A673 (cell line): ENCODE measurements around the gene SUSD1. TPM values are rescaled to one million over a fixed set of nuclear protein-coding genes. Genes with fewer than 3 reads are reported as not detected.

Experiments used
- BruUV-seq: library from RNA; stranded (reverse); fragments of 400-500 nt; replicated peaks from 2 replicates; lab custom pipeline; 2021; lab: Mats Ljungman, UMichigan
- CTCF ChIA-PET: fragments of 300-600 bp; sonication (Branson Sonifier 250); formaldehyde crosslinking; loops from one replicate; lab custom pipeline; 2022; ENCODE audit warnings: antibody characterized with exemption; lab: Charles Lee
- POLR2A ChIA-PET: fragments of 300-600 bp; sonication (Branson Sonifier 250); formaldehyde crosslinking; loops from one replicate; lab custom pipeline; 2022; ENCODE audit warnings: antibody characterized with exemption; ENCODE audit not compliant: low non-redundant PET; lab: Charles Lee
- DNase-seq: peaks from one replicate; pipeline ENCODE4 v3.0.0-alpha.2; 2015; ENCODE audit warnings: low spot score
- H3K27ac ChIP-seq: fragments of 200-600 bp; sonication (generic); 2 replicates; pipeline ENCODE4 v1.5.1; 2016; ENCODE audit warnings: mixed run types, low read depth, mild to moderate bottlenecking, mixed read lengths, antibody characterized with exemption, low read length; ENCODE audit not compliant: poor library complexity, severe bottlenecking
- H3K27me3 ChIP-seq: fragments of 200-600 bp; sonication (generic); replicated peaks from 2 replicates; pipeline ENCODE4 v1.6.1; 2017; ENCODE audit warnings: mixed run types, low read depth, mild to moderate bottlenecking, mixed read lengths, antibody characterized with exemption, low read length; ENCODE audit not compliant: insufficient read depth, poor library complexity
- H3K36me3 ChIP-seq: fragments of 200-600 bp; sonication (generic); 2 replicates; pipeline ENCODE4 v1.6.1; 2016; ENCODE audit warnings: mixed run types, mild to moderate bottlenecking, mixed read lengths, antibody characterized with exemption, low read length; ENCODE audit not compliant: insufficient read depth, poor library complexity, severe bottlenecking
- H3K4me1 ChIP-seq: fragments of 200-600 bp; sonication (generic); 2 replicates; pipeline ENCODE4 v1.6.1; 2017; ENCODE audit warnings: mixed run types, mild to moderate bottlenecking, mixed read lengths, antibody characterized with exemption, low read length; ENCODE audit not compliant: insufficient read depth, poor library complexity, severe bottlenecking
- H3K4me3 ChIP-seq: fragments of 200-600 bp; sonication (generic); 2 replicates; pipeline ENCODE4 v1.5.1; 2016; ENCODE audit warnings: low read depth, mixed run types, mild to moderate bottlenecking, mixed read lengths, low read length; ENCODE audit not compliant: poor library complexity, severe bottlenecking
- H3K9me3 ChIP-seq: fragments of 200-600 bp; sonication (generic); 2 replicates; pipeline ENCODE4 v1.6.1; 2016; ENCODE audit warnings: mixed run types, low read depth, mild to moderate bottlenecking, mixed read lengths, antibody characterized with exemption, low read length; ENCODE audit not compliant: poor library complexity, severe bottlenecking
- EZH2 ChIP-seq: fragments of 200-600 bp; sonication (generic); IDR thresholded peaks from 2 replicates; pipeline ENCODE4 v1.6.1; 2017; ENCODE audit warnings: borderline replicate concordance, low read depth, mild to moderate bottlenecking, mixed read lengths, antibody characterized with exemption, low read length; ENCODE audit not compliant: poor library complexity, severe bottlenecking
- intact Hi-C: fragments of 100-400 bp; cut with micrococcal nuclease; formaldehyde crosslinking; loops from one replicate; pipeline ENCODE4 v1.10.0; 2022; ENCODE audit not compliant: unreplicated experiment
- total RNA-seq: library from RNA; stranded (reverse); gene quantifications from 2 replicates; pipeline ENCODE4 v1.2.3, GENCODE V29; 2021
- TF ChIP-seq, protein P1 (sequence below): fragments of 300-800, 200-600 bp; sonication (generic); conservative IDR thresholded peaks from 2 replicates; pipeline ENCODE4 v1.5.1; 2017; ENCODE audit warnings: low read depth, mild to moderate bottlenecking, antibody characterized with exemption, low read length, moderate library complexity, mixed read lengths

The SUSD1 gene
- total RNA-seq, 1 experiment from 2014 or later, result 14.9 TPM

DNA sequence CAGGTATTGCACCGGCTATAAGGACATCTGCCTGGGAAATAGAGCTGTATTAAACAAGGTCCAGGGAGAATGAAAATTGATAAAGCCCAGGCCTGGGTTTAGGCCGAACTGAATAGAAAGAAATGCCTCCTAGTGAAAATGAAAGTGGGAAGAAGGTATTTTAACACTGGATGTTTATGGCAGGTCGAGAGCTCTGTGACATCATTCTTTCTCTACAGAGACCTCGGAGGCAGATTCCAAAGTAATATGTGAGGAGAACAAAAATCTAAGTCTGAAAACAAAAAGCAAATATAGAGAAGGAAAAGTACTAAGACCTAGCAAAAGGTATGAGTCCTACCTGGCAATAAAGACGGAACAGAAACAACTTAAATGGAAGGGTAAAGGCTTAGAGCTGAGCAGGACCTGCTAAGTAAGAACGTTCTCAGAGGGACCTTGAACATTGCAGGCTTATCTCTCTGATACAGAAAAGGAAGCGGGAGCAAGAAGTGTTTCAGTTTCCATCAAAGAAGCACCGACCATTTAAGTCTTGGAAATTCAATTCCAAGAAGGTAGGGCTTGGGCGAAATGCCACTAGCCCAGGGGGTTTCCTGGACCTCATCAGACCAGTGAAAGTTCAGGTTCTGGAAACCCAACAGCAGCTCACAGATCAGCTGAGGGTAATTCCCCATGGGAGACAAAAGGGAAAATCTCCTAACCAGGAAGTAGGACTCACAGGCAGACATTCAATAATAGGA lies 80.0 kb downstream of the SUSD1 start:
- no peak overlapping the region for H3K27ac ChIP-seq
- ChIA-PET POLR2A (no interaction called here), CTCF (no interaction called here)
- no TSS peak for BruUV-seq
- H3K9me3 ChIP-seq, result no peaks in the 10 kb centered on the region
- intact Hi-C loops, result loop anchor here (5.0 to 10.0 kb wide), 3 partner anchors 700 to 810 kb away; no protein-coding TSS in a partner anchor
- DNase-seq, result no peak
- peaks cover 4% of the 10 kb centered on the region for H3K4me1 ChIP-seq
- no peaks in the 10 kb centered on the region for H3K27me3 ChIP-seq
- no peak overlapping the region for H3K4me3 ChIP-seq
- TF ChIP-seq, protein P1, sequence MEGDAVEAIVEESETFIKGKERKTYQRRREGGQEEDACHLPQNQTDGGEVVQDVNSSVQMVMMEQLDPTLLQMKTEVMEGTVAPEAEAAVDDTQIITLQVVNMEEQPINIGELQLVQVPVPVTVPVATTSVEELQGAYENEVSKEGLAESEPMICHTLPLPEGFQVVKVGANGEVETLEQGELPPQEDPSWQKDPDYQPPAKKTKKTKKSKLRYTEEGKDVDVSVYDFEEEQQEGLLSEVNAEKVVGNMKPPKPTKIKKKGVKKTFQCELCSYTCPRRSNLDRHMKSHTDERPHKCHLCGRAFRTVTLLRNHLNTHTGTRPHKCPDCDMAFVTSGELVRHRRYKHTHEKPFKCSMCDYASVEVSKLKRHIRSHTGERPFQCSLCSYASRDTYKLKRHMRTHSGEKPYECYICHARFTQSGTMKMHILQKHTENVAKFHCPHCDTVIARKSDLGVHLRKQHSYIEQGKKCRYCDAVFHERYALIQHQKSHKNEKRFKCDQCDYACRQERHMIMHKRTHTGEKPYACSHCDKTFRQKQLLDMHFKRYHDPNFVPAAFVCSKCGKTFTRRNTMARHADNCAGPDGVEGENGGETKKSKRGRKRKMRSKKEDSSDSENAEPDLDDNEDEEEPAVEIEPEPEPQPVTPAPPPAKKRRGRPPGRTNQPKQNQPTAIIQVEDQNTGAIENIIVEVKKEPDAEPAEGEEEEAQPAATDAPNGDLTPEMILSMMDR, result no peak
- no peak for TF ChIP-seq EZH2
- no peaks in the 10 kb centered on the region for H3K36me3 ChIP-seq

DNA sequence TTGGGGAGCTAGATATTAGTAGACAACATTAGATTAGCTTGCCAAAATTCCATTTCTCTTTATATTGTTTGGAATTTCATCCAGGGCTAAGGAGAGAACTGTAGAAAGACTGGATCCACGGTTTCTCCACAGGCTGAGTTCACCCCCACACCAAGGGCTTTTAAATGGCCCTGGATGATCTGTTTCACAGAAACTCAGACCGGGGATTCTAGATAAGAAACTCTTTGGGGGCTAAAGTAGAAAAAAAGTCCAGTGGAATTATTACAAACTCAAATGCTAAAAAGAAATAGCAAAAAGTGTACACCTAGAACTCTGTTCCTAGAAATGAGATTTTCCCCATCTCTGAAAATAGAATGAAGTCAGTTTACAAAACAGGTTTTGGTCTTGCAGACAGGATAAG lies 80.9 kb downstream of the SUSD1 start:
- intact Hi-C loops, result loop anchor here (5.0 to 10.0 kb wide), 3 partner anchors 701 to 811 kb away; no protein-coding TSS in a partner anchor
- Histone ChIP-seq H3K27ac (no peak overlapping the region), H3K4me3 (no peak overlapping the region), H3K4me1 (peaks cover 4% of the 10 kb centered on the region), H3K9me3 (no peaks in the 10 kb centered on the region), H3K36me3 (no peaks in the 10 kb centered on the region), H3K27me3 (no peaks in the 10 kb centered on the region)
- no peak for DNase-seq
- CTCF ChIA-PET, result no interaction called here
- no peak for TF ChIP-seq EZH2
- TF ChIP-seq, protein P1, result no peak
- no TSS peak for BruUV-seq
- POLR2A ChIA-PET, result interaction anchor here (0.6 kb wide), 1 partner anchor 382 kb away, joined by 4 read pairs; no protein-coding TSS in a partner anchor

DNA sequence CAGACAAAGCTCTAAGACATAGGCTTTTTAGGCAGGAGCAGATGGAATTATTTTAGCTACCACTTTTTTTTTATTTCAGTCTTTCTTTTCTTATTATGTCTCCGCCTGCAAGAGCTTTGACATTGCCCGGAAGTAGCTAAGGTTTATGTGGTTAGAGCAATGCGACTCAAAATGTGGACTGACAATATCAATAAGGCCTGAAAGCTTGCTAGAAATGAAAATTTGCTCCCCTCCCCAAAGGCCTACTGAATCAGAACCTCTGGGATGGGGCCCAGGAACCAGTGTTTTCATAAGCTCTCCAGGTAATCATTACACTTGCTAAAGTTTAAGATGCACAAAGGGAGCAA lies 81.3 kb downstream of the SUSD1 start:
- DNase-seq, result no peak
- TF ChIP-seq, protein P1, result no peak
- no peak for TF ChIP-seq EZH2
- Histone ChIP-seq H3K4me1 (peaks cover 4% of the 10 kb centered on the region), H3K4me3 (no peak overlapping the region), H3K27ac (no peak overlapping the region), H3K9me3 (no peaks in the 10 kb centered on the region), H3K36me3 (no peaks in the 10 kb centered on the region), H3K27me3 (no peaks in the 10 kb centered on the region)
- no TSS peak for BruUV-seq
- intact Hi-C loops, result loop anchor here (5.0 to 10.0 kb wide), 3 partner anchors 701 to 811 kb away; no protein-coding TSS in a partner anchor
- ChIA-PET POLR2A (interaction anchor here (0.6 kb wide), 1 partner anchor 381 kb away, joined by 4 read pairs; no protein-coding TSS in a partner anchor), CTCF (no interaction called here)
